ENCODE results near the gene VARS2.

VARS2 gene

GRCh38 chr6:30891450-30891723 lies 22.7 kb upstream of the VARS2 start:
- peaks cover 17% of the 10 kb centered on the region for H3K36me3 ChIP-seq (ENCODE audit: control insufficient read depth, insufficient read depth, low read length)
- no peak overlapping the region for H3K18ac ChIP-seq (ENCODE audit: low read length)
- no peak overlapping the region for H2BK120ac ChIP-seq (ENCODE audit: low read depth, low read length)
- no peak overlapping the region for H3K23ac ChIP-seq (ENCODE audit: low read length)
- H3K4me3 ChIP-seq (ENCODE audit: low read length): no peak overlapping the region
- no peak overlapping the region for H3K4me2 ChIP-seq (ENCODE audit: low read length)
- H3K56ac ChIP-seq (ENCODE audit: low read length): no peak overlapping the region
- no peak overlapping the region for H3K9ac ChIP-seq (ENCODE audit: low read length)
- no peak overlapping the region for H4K5ac ChIP-seq (ENCODE audit: low read length)
- H2BK5ac ChIP-seq (ENCODE audit: low read length): no peak overlapping the region
- WGBS (ENCODE audit: extremely low coverage, insufficient coverage, low lambda C conversion rate): no CpG with 5 or more reads among the region's 4 CpGs
- H2AK5ac ChIP-seq (ENCODE audit: low read length): no peak overlapping the region
- H3K4ac ChIP-seq (ENCODE audit: low read depth, low read length): no peak overlapping the region
- H4K8ac ChIP-seq (ENCODE audit: low read depth, low read length): no peak overlapping the region
- H3K27ac ChIP-seq (ENCODE audit: low read depth, low read length): no peak overlapping the region
- peaks cover 14% of the 10 kb centered on the region for H3K79me1 ChIP-seq (ENCODE audit: low read length)
- no peaks in the 10 kb centered on the region for H3K27me3 ChIP-seq (ENCODE audit: insufficient read depth, low read length, poor library complexity)
- no peak for DNase-seq
- no peak overlapping the region for H2BK15ac ChIP-seq (replicated peaks; ENCODE audit: low read depth)
- H3K4me1 ChIP-seq (ENCODE audit: control insufficient read depth, low read depth, low read length): peaks cover 5% of the 10 kb centered on the region
- peaks cover 29% of the 10 kb centered on the region for H3K79me2 ChIP-seq (ENCODE audit: control insufficient read depth, insufficient read depth, low read length)

- peaks cover 17% of the 10 kb centered on the region for H3K36me3 ChIP-seq (ENCODE audit: control insufficient read depth, insufficient read depth, low read length)
- H3K27ac ChIP-seq (ENCODE audit: low read depth, low read length): no peak overlapping the region
- H2BK15ac ChIP-seq (replicated peaks; ENCODE audit: low read depth): no peak overlapping the region
- no peak for DNase-seq
- H3K79me2 ChIP-seq (ENCODE audit: control insufficient read depth, insufficient read depth, low read length): peaks cover 24% of the 10 kb centered on the region
- H3K79me1 ChIP-seq (ENCODE audit: low read length): peaks cover 14% of the 10 kb centered on the region
- H3K23ac ChIP-seq (ENCODE audit: low read length): no peak overlapping the region
- H3K4me3 ChIP-seq (ENCODE audit: low read length): no peak overlapping the region
- no peak overlapping the region for H3K9ac ChIP-seq (ENCODE audit: low read length)
- H2AK5ac ChIP-seq (ENCODE audit: low read length): no peak overlapping the region
- H3K4ac ChIP-seq (ENCODE audit: low read depth, low read length): no peak overlapping the region
- H3K4me1 ChIP-seq (ENCODE audit: control insufficient read depth, low read depth, low read length): no peaks in the 10 kb centered on the region
- no peak overlapping the region for H3K4me2 ChIP-seq (ENCODE audit: low read length)
- H2BK5ac ChIP-seq (ENCODE audit: low read length): no peak overlapping the region
- no peak overlapping the region for H3K18ac ChIP-seq (ENCODE audit: low read length)
- H3K27me3 ChIP-seq (ENCODE audit: insufficient read depth, low read length, poor library complexity): no peaks in the 10 kb centered on the region
- no peak overlapping the region for H4K8ac ChIP-seq (ENCODE audit: low read depth, low read length)
- no CpG with 5 or more reads among the region's 21 CpGs for WGBS (ENCODE audit: extremely low coverage, insufficient coverage, low lambda C conversion rate)
- H2BK120ac ChIP-seq (ENCODE audit: low read depth, low read length): no peak overlapping the region
- H3K56ac ChIP-seq (ENCODE audit: low read length): no peak overlapping the region
- no peak overlapping the region for H4K5ac ChIP-seq (ENCODE audit: low read length)
Measured at GRCh38 chr6:30891816-30892538, 22.1 kb upstream of the VARS2 start.

- peaks cover 17% of the 10 kb centered on the region for H3K36me3 ChIP-seq (ENCODE audit: control insufficient read depth, insufficient read depth, low read length)
- no peak overlapping the region for H3K23ac ChIP-seq (ENCODE audit: low read length)
- H3K18ac ChIP-seq (ENCODE audit: low read length): no peak overlapping the region
- no peak overlapping the region for H3K4ac ChIP-seq (ENCODE audit: low read depth, low read length)
- H4K8ac ChIP-seq (ENCODE audit: low read depth, low read length): no peak overlapping the region
- no peak overlapping the region for H2BK120ac ChIP-seq (ENCODE audit: low read depth, low read length)
- no peak overlapping the region for H2BK15ac ChIP-seq (replicated peaks; ENCODE audit: low read depth)
- H3K9ac ChIP-seq (ENCODE audit: low read length): no peak overlapping the region
- H3K27ac ChIP-seq (ENCODE audit: low read depth, low read length): no peak overlapping the region
- H3K4me1 ChIP-seq (ENCODE audit: control insufficient read depth, low read depth, low read length): no peaks in the 10 kb centered on the region
- DNase-seq: no peak
- H3K79me1 ChIP-seq (ENCODE audit: low read length): peaks cover 14% of the 10 kb centered on the region
- H3K56ac ChIP-seq (ENCODE audit: low read length): no peak overlapping the region
- no peak overlapping the region for H4K5ac ChIP-seq (ENCODE audit: low read length)
- H3K4me2 ChIP-seq (ENCODE audit: low read length): no peak overlapping the region
- H2BK5ac ChIP-seq (ENCODE audit: low read length): no peak overlapping the region
- no CpG with 5 or more reads among the region's 16 CpGs for WGBS (ENCODE audit: extremely low coverage, insufficient coverage, low lambda C conversion rate)
- H3K4me3 ChIP-seq (ENCODE audit: low read length): no peak overlapping the region
- H3K27me3 ChIP-seq (ENCODE audit: insufficient read depth, low read length, poor library complexity): no peaks in the 10 kb centered on the region
- no peak overlapping the region for H2AK5ac ChIP-seq (ENCODE audit: low read length)
- H3K79me2 ChIP-seq (ENCODE audit: control insufficient read depth, insufficient read depth, low read length): peaks cover 18% of the 10 kb centered on the region
Measured at GRCh38 chr6:30893001-30893591, 20.9 kb upstream of the VARS2 start.

GRCh38 chr6:30893666-30894065 lies 20.4 kb upstream of the VARS2 start:
- no peaks in the 10 kb centered on the region for H3K27me3 ChIP-seq (ENCODE audit: insufficient read depth, low read length, poor library complexity)
- H3K79me2 ChIP-seq (ENCODE audit: control insufficient read depth, insufficient read depth, low read length): peaks cover 13% of the 10 kb centered on the region
- no peak overlapping the region for H3K18ac ChIP-seq (ENCODE audit: low read length)
- H3K9ac ChIP-seq (ENCODE audit: low read length): no peak overlapping the region
- no peak overlapping the region for H3K56ac ChIP-seq (ENCODE audit: low read length)
- no peak overlapping the region for H4K5ac ChIP-seq (ENCODE audit: low read length)
- no peak for DNase-seq
- H2BK15ac ChIP-seq (replicated peaks; ENCODE audit: low read depth): no peak overlapping the region
- no peaks in the 10 kb centered on the region for H3K4me1 ChIP-seq (ENCODE audit: control insufficient read depth, low read depth, low read length)
- WGBS (ENCODE audit: extremely low coverage, insufficient coverage, low lambda C conversion rate): no CpG with 5 or more reads among the region's 8 CpGs
- no peak overlapping the region for H2BK120ac ChIP-seq (ENCODE audit: low read depth, low read length)
- no peak overlapping the region for H3K27ac ChIP-seq (ENCODE audit: low read depth, low read length)
- H3K4me2 ChIP-seq (ENCODE audit: low read length): no peak overlapping the region
- no peak overlapping the region for H3K23ac ChIP-seq (ENCODE audit: low read length)
- no peak overlapping the region for H3K4me3 ChIP-seq (ENCODE audit: low read length)
- no peak overlapping the region for H4K8ac ChIP-seq (ENCODE audit: low read depth, low read length)
- no peak overlapping the region for H3K4ac ChIP-seq (ENCODE audit: low read depth, low read length)
- peaks cover 11% of the 10 kb centered on the region for H3K79me1 ChIP-seq (ENCODE audit: low read length)
- H3K36me3 ChIP-seq (ENCODE audit: control insufficient read depth, insufficient read depth, low read length): peaks cover 17% of the 10 kb centered on the region
- H2BK5ac ChIP-seq (ENCODE audit: low read length): no peak overlapping the region
- H2AK5ac ChIP-seq (ENCODE audit: low read length): no peak overlapping the region

- H2BK15ac ChIP-seq (replicated peaks; ENCODE audit: low read depth): no peak overlapping the region
- no peak overlapping the region for H3K56ac ChIP-seq (ENCODE audit: low read length)
- H3K4me3 ChIP-seq (ENCODE audit: low read length): no peak overlapping the region
- no peak overlapping the region for H3K18ac ChIP-seq (ENCODE audit: low read length)
- H3K23ac ChIP-seq (ENCODE audit: low read length): no peak overlapping the region
- no peak overlapping the region for H4K5ac ChIP-seq (ENCODE audit: low read length)
- H3K79me2 ChIP-seq (ENCODE audit: control insufficient read depth, insufficient read depth, low read length): peaks cover 7% of the 10 kb centered on the region
- no peak overlapping the region for H2BK5ac ChIP-seq (ENCODE audit: low read length)
- no peak overlapping the region for H2AK5ac ChIP-seq (ENCODE audit: low read length)
- WGBS (ENCODE audit: extremely low coverage, insufficient coverage, low lambda C conversion rate): no CpG with 5 or more reads among the region's 12 CpGs
- H4K8ac ChIP-seq (ENCODE audit: low read depth, low read length): no peak overlapping the region
- peak overlapping the region; percentile 40 for H3K27ac ChIP-seq (ENCODE audit: low read depth, low read length)
- H3K79me1 ChIP-seq (ENCODE audit: low read length): peaks cover 9% of the 10 kb centered on the region
- H3K36me3 ChIP-seq (ENCODE audit: control insufficient read depth, insufficient read depth, low read length): peaks cover 21% of the 10 kb centered on the region
- no peak overlapping the region for H3K4ac ChIP-seq (ENCODE audit: low read depth, low read length)
- no peak for DNase-seq
- no peak overlapping the region for H3K4me2 ChIP-seq (ENCODE audit: low read length)
- no peak overlapping the region for H3K9ac ChIP-seq (ENCODE audit: low read length)
- no peaks in the 10 kb centered on the region for H3K4me1 ChIP-seq (ENCODE audit: control insufficient read depth, low read depth, low read length)
- H2BK120ac ChIP-seq (ENCODE audit: low read depth, low read length): no peak overlapping the region
- H3K27me3 ChIP-seq (ENCODE audit: insufficient read depth, low read length, poor library complexity): no peaks in the 10 kb centered on the region
Measured at GRCh38 chr6:30894381-30894780, 19.7 kb upstream of the VARS2 start.

GRCh38 chr6:30894935-30895334 lies 19.1 kb upstream of the VARS2 start:
- Histone ChIP-seq H3K27ac (ENCODE audit: low read depth, low read length) (no peak overlapping the region), H2BK120ac (ENCODE audit: low read depth, low read length) (no peak overlapping the region), H3K4me2 (ENCODE audit: low read length) (no peak overlapping the region), H3K4ac (ENCODE audit: low read depth, low read length) (no peak overlapping the region), H2AK5ac (ENCODE audit: low read length) (no peak overlapping the region), H3K4me3 (ENCODE audit: low read length) (no peak overlapping the region), H3K4me1 (ENCODE audit: control insufficient read depth, low read depth, low read length) (no peaks in the 10 kb centered on the region), H3K79me1 (ENCODE audit: low read length) (peaks cover 5% of the 10 kb centered on the region), H4K5ac (ENCODE audit: low read length) (no peak overlapping the region), H3K36me3 (ENCODE audit: control insufficient read depth, insufficient read depth, low read length) (peaks cover 19% of the 10 kb centered on the region), H3K9ac (ENCODE audit: low read length) (no peak overlapping the region), H3K79me2 (ENCODE audit: control insufficient read depth, insufficient read depth, low read length) (peaks cover 3% of the 10 kb centered on the region), H3K23ac (ENCODE audit: low read length) (no peak overlapping the region), H3K56ac (ENCODE audit: low read length) (no peak overlapping the region), H4K8ac (ENCODE audit: low read depth, low read length) (no peak overlapping the region), H2BK15ac (replicated peaks; ENCODE audit: low read depth) (no peak overlapping the region), H3K18ac (ENCODE audit: low read length) (no peak overlapping the region), H2BK5ac (ENCODE audit: low read length) (no peak overlapping the region), H3K27me3 (ENCODE audit: insufficient read depth, low read length, poor library complexity) (no peaks in the 10 kb centered on the region)
- WGBS (ENCODE audit: extremely low coverage, insufficient coverage, low lambda C conversion rate): 100% methylated on average over 1 of the region's 3 CpGs
- no peak for DNase-seq
